Stimulated activated CD4-positive, alpha-beta T cell treated with anti-CD3 and anti-CD28 coated beads, Interleukin-4, amount 100 ng/mL, for 24 hours (primary cell): ENCODE measurements around the gene SMPDL3B.

Experiments used
- DNase-seq: peaks from one replicate; pipeline ENCODE4 v3.0.0-alpha.2; 2020

Gene SMPDL3B

GRCh38 chr1:27941671-27942540 is 7.1 kb downstream of the SMPDL3B start:
- DNase-seq, result no peak

- DNase-seq, result no peak
Observed at GRCh38 chr1:27945020-27945419, 10.2 kb downstream of the SMPDL3B start.

- DNase-seq, result no peak
Observed at GRCh38 chr1:27949027-27949426, 14.2 kb downstream of the SMPDL3B start.

- DNase-seq, result no peak
Observed at GRCh38 chr1:27951396-27951795, 16.6 kb downstream of the SMPDL3B start.

- no peak for DNase-seq
Observed at GRCh38 chr1:27952147-27952546, 17.3 kb downstream of the SMPDL3B start.

- no peak for DNase-seq
Observed at GRCh38 chr1:27954186-27954585, 19.4 kb downstream of the SMPDL3B start.

GRCh38 chr1:27955076-27955475 is 20.3 kb downstream of the SMPDL3B start:
- DNase-seq, result no peak

GRCh38 chr1:27956761-27957160 is 22.0 kb downstream of the SMPDL3B start:
- DNase-seq, result no peak

- no peak for DNase-seq
Observed at GRCh38 chr1:27957655-27958054, 22.9 kb downstream of the SMPDL3B start.

- DNase-seq, result no peak
Observed at GRCh38 chr1:27958513-27958912, 23.7 kb downstream of the SMPDL3B start.

- DNase-seq, result peak; percentile 83
Observed at GRCh38 chr1:27959792-27960603, 25.2 kb downstream of the SMPDL3B start, which contains the start of gene XKR8. TSS of gene XKR8 (plus strand) at chr1:27959973. CDS start at chr1:27960070, 97 bp downstream.

GRCh38 chr1:27960762-27961645 is 26.2 kb downstream of the SMPDL3B start:
- DNase-seq, result no peak

- no peak for DNase-seq
Observed at GRCh38 chr1:27961646-27962221, 26.9 kb downstream of the SMPDL3B start.

GRCh38 chr1:27963393-27963792 is 28.6 kb downstream of the SMPDL3B start:
- no peak for DNase-seq

- no peak for DNase-seq
Observed at GRCh38 chr1:27966402-27967105, 31.8 kb downstream of the SMPDL3B start.

- DNase-seq, result no peak
Observed at GRCh38 chr1:27967106-27967883, 32.5 kb downstream of the SMPDL3B start.

GRCh38 chr1:27967884-27968466 is 33.2 kb downstream of the SMPDL3B start:
- DNase-seq, result no peak

- DNase-seq, result no peak
Observed at GRCh38 chr1:27968692-27969091, 33.9 kb downstream of the SMPDL3B start.

GRCh38 chr1:27970401-27970800 is 35.6 kb downstream of the SMPDL3B start:
- no peak for DNase-seq

- no peak for DNase-seq
Observed at GRCh38 chr1:27971674-27972073, 36.9 kb downstream of the SMPDL3B start.

GRCh38 chr1:27972141-27972540 is 37.3 kb downstream of the SMPDL3B start:
- no peak for DNase-seq
